Muscle layer of colon (tissue), 2 donors: Measurements from ENCODE around the gene PLEKHH1.
"Not testable (repeated sequence)": the region's sequence is repeated elsewhere in the genome, so short reads cannot be mapped to it uniquely, and the experiment has no call there.

Experiments
- H3K27ac ChIP-seq: one replicate; pipeline ENCODE4 v1.7.0; 2013; ENCODE audit warnings: low read depth, mild to moderate bottlenecking, low read length, moderate library complexity
- H3K27me3 ChIP-seq, 2 donors: one replicate each; pipeline ENCODE4 v1.7.0; 2013; ENCODE audit warnings: low read length in 2 of 2, mild to moderate bottlenecking in 2 of 2; ENCODE audit not compliant: insufficient read depth in 2 of 2, control insufficient read depth in 1 of 2
- H3K36me3 ChIP-seq: one replicate; pipeline ENCODE4 v1.7.0; 2013; ENCODE audit warnings: mild to moderate bottlenecking, low read length; ENCODE audit not compliant: insufficient read depth
- H3K4me1 ChIP-seq: one replicate; pipeline ENCODE4 v1.7.0; 2013; ENCODE audit warnings: mild to moderate bottlenecking, low read length; ENCODE audit not compliant: insufficient read depth
- H3K4me3 ChIP-seq, 2 donors: one replicate each; pipeline ENCODE4 v1.7.0; 2013; ENCODE audit warnings: low read length in 2 of 2, low read depth in 1 of 2, mild to moderate bottlenecking in 1 of 2, moderate library complexity in 1 of 2
- H3K9ac ChIP-seq: one replicate; pipeline ENCODE4 v1.7.0; 2013; ENCODE audit warnings: low read length
- H3K9me3 ChIP-seq: one replicate; pipeline ENCODE4 v1.7.0; 2013; ENCODE audit warnings: mild to moderate bottlenecking, low read length
- donor health status: abdominal sarcoma.
- donor health status: Adenocarcinoma of cecum.

The PLEKHH1 gene

GRCh38 chr14:67593650-67594049 lies 60.6 kb downstream of the PLEKHH1 start:
- H3K27ac ChIP-seq, H3K4me1 ChIP-seq, H3K27me3 ChIP-seq, H3K9ac ChIP-seq, H3K9me3 ChIP-seq, H3K4me3 ChIP-seq: not testable (repeated sequence)
- peaks cover 31% of the 10 kb centered on the region for H3K36me3 ChIP-seq

DNA sequence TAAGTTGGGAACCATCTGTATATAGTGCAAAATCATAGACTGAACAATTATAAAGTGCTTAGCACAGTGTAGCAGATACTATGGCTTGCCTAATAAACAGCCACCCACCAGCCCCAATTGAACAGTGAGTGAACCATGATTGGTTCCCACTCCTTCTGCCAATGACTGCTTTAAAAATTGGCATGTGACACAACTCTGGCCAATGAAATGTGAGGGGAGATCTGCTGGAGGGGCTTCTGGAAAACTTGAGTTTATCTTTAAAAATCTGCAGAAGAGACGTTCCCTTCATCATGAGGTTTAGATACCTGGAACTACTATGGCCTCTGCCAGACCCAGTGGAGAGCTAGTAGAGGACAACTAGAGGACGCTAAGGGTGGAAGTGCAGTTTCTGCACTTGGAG lies 62.3 kb downstream of the PLEKHH1 start:
- H3K9ac ChIP-seq: no peak overlapping the region
- no peak overlapping the region for H3K4me3 ChIP-seq
- H3K9me3 ChIP-seq: no peaks in the 10 kb centered on the region
- no peak overlapping the region for H3K27ac ChIP-seq
- H3K4me1 ChIP-seq: peaks cover 6% of the 10 kb centered on the region
- H3K27me3 ChIP-seq: no peaks in the 10 kb centered on the region
- H3K36me3 ChIP-seq: peaks cover 16% of the 10 kb centered on the region

- peak within 1 kb of the TSS; percentile 70 to 88 for H3K4me3 ChIP-seq
- no peaks in the 10 kb centered on the region for H3K36me3 ChIP-seq
- H3K27ac ChIP-seq: peak within 1 kb of the TSS; percentile 87
- H3K9ac ChIP-seq: peak within 1 kb of the TSS; percentile 63
- no peaks in the 10 kb centered on the region for H3K27me3 ChIP-seq
- no peaks in the 10 kb centered on the region for H3K9me3 ChIP-seq
- peaks cover 6% of the 10 kb centered on the region for H3K4me1 ChIP-seq
Measured at GRCh38 chr14:67599698-67600561, 66.8 kb downstream of the PLEKHH1 start, which contains the start of gene PIGH. Gene PIGH (minus strand): TSS chr14:67600268. CDS start chr14:67600203, 65 bp downstream.

DNA sequence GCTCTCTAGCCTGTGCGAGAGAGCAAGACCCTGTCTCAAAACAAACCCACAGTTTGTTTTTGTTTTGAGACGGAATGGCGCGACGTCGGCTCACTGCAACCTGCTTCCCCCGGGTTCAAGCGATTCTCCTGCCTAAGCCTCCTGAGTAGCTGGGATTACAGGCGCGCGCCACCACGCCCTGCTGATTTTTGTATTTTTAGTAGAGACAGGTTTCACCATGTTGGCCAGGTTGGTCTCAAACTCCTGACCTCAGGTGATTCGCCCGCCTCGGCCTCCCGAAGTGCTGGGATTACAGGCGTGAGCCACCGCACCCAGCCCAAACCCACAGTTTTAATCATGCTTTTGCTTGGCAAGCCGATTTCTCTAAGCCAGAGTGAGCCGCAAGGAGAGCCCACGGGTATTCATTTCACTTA lies 67.5 kb downstream of the PLEKHH1 start:
- H3K9ac ChIP-seq, H3K36me3 ChIP-seq, H3K9me3 ChIP-seq, H3K27me3 ChIP-seq, H3K4me1 ChIP-seq: not testable (repeated sequence)
- peak overlapping the region; percentile 70 to 88 for H3K4me3 ChIP-seq
- peak overlapping the region; percentile 87 for H3K27ac ChIP-seq

DNA sequence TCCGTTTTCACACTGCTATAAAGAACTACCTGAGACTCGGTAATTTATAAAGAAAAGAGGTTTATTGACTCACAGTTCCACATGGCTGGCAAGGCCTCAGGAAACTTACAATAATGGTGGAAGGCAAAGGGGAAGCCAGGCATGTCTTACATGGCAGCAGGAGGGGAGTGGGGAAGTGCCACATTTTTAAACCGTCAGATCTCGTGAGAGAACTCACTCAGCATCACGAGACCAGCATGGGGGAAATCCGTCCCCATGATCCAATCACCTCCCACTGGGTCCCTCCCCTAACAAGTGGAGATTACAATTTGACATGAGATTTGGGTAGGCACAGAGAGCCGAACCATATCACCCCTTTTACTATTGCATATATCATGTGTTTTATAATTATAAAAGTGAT lies 69.0 kb downstream of the PLEKHH1 start:
- Histone ChIP-seq H3K27me3 (no peaks in the 10 kb centered on the region), H3K27ac (no peak overlapping the region), H3K36me3 (no peaks in the 10 kb centered on the region), H3K4me1 (peaks cover 6% of the 10 kb centered on the region), H3K9me3 (no peaks in the 10 kb centered on the region), H3K4me3 (no peak overlapping the region), H3K9ac (no peak overlapping the region)

DNA sequence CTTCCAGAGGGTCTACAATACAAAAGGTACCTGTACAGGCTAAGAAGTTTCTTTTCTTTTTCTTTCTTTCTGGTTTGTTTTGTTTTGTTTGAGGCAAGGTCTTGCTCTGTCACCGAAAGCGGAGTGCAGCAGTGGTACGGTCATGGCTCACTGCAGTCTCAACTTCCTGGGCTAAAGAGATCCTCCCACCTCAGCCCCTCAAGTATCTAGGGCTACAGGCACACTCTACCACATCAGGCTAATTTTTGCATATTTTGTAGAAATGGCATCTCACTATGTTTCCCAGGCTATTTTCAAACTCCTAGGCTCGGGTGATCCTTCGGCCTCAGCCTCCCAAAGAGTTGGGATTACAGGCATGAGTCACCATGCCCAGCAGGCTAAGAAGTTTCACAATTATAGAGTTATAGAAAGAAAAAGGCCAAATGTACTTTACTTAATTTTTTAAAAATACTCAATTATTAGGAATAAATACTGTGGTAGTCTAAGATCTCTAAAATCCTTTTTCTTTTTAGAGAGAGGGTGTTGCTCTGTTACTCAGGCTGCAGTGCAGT lies 70.0 kb downstream of the PLEKHH1 start:
- Histone ChIP-seq H3K4me3 (no peak overlapping the region), H3K9me3 (no peaks in the 10 kb centered on the region), H3K9ac (no peak overlapping the region), H3K27me3 (no peaks in the 10 kb centered on the region), H3K4me1 (peaks cover 6% of the 10 kb centered on the region), H3K27ac (no peak overlapping the region), H3K36me3 (no peaks in the 10 kb centered on the region)

DNA sequence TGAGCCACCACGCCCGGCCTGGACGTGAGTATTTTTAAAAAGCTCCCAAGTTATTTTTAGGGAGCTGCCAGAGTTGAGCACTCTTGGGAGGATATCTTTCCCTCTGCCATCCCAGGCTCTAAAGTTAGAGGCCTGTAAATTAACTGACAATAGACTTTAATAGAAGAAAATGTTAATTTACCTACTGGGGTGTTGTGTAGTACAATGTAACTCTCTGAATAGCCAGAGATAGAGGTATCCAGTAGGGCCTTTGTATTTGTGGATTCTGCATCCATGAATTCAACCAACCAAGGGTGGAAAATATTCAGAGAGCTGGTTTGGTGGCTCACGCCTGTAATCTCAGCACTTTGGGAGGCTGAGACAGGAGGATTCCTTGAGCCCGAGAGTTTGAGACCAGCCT lies 74.6 kb downstream of the PLEKHH1 start:
- H3K4me3 ChIP-seq: no peak overlapping the region
- H3K9ac ChIP-seq: no peak overlapping the region
- no peaks in the 10 kb centered on the region for H3K36me3 ChIP-seq
- H3K27ac ChIP-seq: no peak overlapping the region
- no peaks in the 10 kb centered on the region for H3K9me3 ChIP-seq
- no peaks in the 10 kb centered on the region for H3K27me3 ChIP-seq
- H3K4me1 ChIP-seq: no peaks in the 10 kb centered on the region

- Histone ChIP-seq H3K4me1 (no peaks in the 10 kb centered on the region), H3K36me3 (no peaks in the 10 kb centered on the region), H3K9ac (no peak overlapping the region), H3K9me3 (no peaks in the 10 kb centered on the region), H3K27ac (no peak overlapping the region), H3K27me3 (no peaks in the 10 kb centered on the region), H3K4me3 (no peak overlapping the region)
Measured at GRCh38 chr14:67609642-67610310, 76.7 kb downstream of the PLEKHH1 start.

DNA sequence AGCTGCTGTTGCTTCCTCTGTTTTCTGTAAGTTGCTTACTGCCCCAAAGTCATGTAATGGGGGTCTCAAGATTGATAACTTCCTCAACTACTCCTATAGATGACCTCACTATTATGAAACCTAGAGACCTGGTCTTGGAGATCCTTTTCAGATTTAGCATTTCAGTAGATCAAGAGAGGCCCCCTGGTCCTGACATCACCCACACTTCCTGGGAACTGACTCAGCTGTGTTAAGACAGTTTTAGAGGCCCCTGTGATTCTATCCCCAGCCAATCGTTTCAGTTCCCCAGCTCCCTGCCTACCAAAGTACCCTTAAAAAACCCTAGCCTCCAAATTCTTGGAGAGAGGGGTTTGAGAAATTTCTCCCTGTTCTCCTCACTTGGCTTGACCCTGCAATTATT lies 77.4 kb downstream of the PLEKHH1 start:
- Histone ChIP-seq H3K27me3 (no peaks in the 10 kb centered on the region), H3K9me3 (no peaks in the 10 kb centered on the region), H3K36me3 (no peaks in the 10 kb centered on the region), H3K4me1 (no peaks in the 10 kb centered on the region), H3K9ac (no peak overlapping the region), H3K4me3 (no peak overlapping the region), H3K27ac (no peak overlapping the region)

DNA sequence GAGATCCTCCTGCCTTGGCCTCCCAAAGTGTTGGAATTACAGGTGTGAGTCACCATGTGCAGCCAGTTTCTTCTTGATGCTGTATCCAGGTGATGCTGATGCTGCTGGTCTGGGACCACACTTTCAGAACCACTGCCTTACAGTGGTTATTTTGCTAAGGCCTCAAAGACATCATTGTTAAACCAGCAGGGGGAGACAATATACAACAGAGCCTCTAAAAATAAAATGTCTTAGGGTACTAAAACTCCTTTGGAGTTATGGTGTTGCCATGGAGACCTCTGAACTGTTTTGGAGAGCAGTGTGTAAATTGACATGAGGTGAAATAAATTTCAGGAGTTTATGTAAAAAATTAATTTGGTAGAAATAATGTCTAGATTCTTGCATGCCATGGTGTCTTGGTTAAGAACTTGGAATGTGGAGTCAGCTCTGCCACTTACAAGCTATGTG lies 85.5 kb downstream of the PLEKHH1 start:
- no peaks in the 10 kb centered on the region for H3K27me3 ChIP-seq
- peaks cover 23% of the 10 kb centered on the region for H3K4me1 ChIP-seq
- H3K36me3 ChIP-seq: no peaks in the 10 kb centered on the region
- no peaks in the 10 kb centered on the region for H3K9me3 ChIP-seq
- H3K27ac ChIP-seq: no peak overlapping the region
- H3K9ac ChIP-seq: no peak overlapping the region
- H3K4me3 ChIP-seq: peak overlapping the region in 1 of 2 donors; percentile 77

- Histone ChIP-seq H3K4me3 (peak within 1 kb of the TSS; percentile 71 to 77), H3K27ac (peak within 1 kb of the TSS; percentile 19), H3K9ac (peak within 1 kb of the TSS; percentile 71), H3K4me1 (peaks cover 23% of the 10 kb centered on the region), H3K9me3 (no peaks in the 10 kb centered on the region), H3K36me3 (no peaks in the 10 kb centered on the region), H3K27me3 (no peaks in the 10 kb centered on the region)
Measured at GRCh38 chr14:67619446-67620216, 86.5 kb downstream of the PLEKHH1 start, which contains the start of gene ARG2. Gene ARG2 (plus strand): TSS chr14:67619920. CDS start chr14:67619978, 58 bp downstream.
